ENCODE data around the gene LMCD1. TPM values are rescaled to one million over a fixed set of nuclear protein-coding genes. Genes with fewer than 3 reads are reported as not detected.

Gene LMCD1
- total and polyA plus RNA-seq, 2 of the 4 experiments (the other 2 are of a cell fraction): 50.0 to 53.8 TPM

DNA sequence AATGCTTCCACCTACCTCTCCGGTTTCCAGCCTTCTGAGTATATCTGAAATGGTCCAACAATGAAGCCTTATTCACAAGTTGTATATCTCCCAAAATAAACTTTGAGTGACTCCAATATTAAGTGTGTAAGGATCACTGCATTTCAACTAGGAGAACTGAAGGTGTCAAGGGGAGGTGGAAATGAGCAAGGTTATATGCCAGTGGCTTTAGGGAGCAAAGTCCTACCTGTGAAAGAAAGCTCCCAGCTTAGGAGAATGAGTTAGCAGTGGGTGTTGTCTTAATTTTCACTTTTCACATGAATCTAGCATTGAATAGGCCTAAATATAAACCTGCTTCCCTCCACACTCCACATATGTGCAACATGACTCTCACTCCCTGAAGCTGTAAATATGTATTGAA is 29.0 kb downstream of the LMCD1 start:
- no peak overlapping the region for H2AK9ac ChIP-seq (replicated peaks; ENCODE audit: low read depth, low read length, poor library complexity)
- no peak overlapping the region for H3K4me2 ChIP-seq (ENCODE audit: low read depth, low read length)
- H3K79me1 ChIP-seq (ENCODE audit: low read depth in 1 of 2, low read length in 2 of 2): peaks cover 0 to 25% of the 10 kb centered on the region in 2 experiments; a peak in 3 of 4 replicates
- DNase-seq (no peak), ATAC-seq (ENCODE audit: low read depth) (no peak)
- peak overlapping the region; percentile 9; the same call in 1 of the 2 replicates for H3K27ac ChIP-seq (ENCODE audit: insufficient read depth, low read length)
- H3K14ac ChIP-seq (replicated peaks; ENCODE audit: low read depth, low read length): peak overlapping the region; percentile 88; the same call in 1 of the 2 replicates
- H2BK120ac ChIP-seq (ENCODE audit: low read depth, low read length): peak overlapping the region; percentile 75
- peak overlapping the region; percentile 64 for H3K23ac ChIP-seq (ENCODE audit: low read depth, low read length)
- peak overlapping the region; percentile 82 for H4K91ac ChIP-seq (ENCODE audit: insufficient read depth, low read depth, low read length)
- BruUV-seq (replicated peaks): no TSS peak
- CTCF ChIA-PET: no interaction called here
- TF ChIP-seq MAFK (IDR thresholded peaks at IDR 0.05; ENCODE audit: low read depth, low read length) (no peak), POLR2A (IDR thresholded peaks at IDR 0.05; ENCODE audit: low read depth, low read length) (no peak), FOS (IDR thresholded peaks at IDR 0.05; ENCODE audit: low read depth, low read length) (no peak), MXI1 (IDR thresholded peaks at IDR 0.05; ENCODE audit: borderline replicate concordance, low read depth, low read length) (no peak), NFE2L2 (IDR thresholded peaks at IDR 0.05; ENCODE audit: low read depth, low read length) (no peak)
- H2AK5ac ChIP-seq (ENCODE audit: low read depth, low read length): peak overlapping the region; percentile 59; the same call in 1 of the 2 replicates
- peak overlapping the region; percentile 42 for H3K18ac ChIP-seq (ENCODE audit: low read depth, low read length)
- H3K36me3 ChIP-seq (ENCODE audit: control insufficient read depth, insufficient read depth, low read length): 0 out of 2 replicates have a peak, but pooled peaks cover 2% of the 10 kb centered on the region
- POLR2A ChIA-PET (ENCODE audit: unreplicated experiment): no interaction called here
- H4K5ac ChIP-seq (ENCODE audit: low read depth, low read length): peak overlapping the region; percentile 25; the same call in 1 of the 2 replicates
- dilution Hi-C loops (cut with HindIII; ENCODE audit: low sequenced_read_pairs, unreplicated experiment) (no loop called here), in situ Hi-C loops (cut with MboI; ENCODE audit: low sequenced_read_pairs) (no loop called here), intact Hi-C loops (cut with micrococcal nuclease) (loop anchor here (10.0 kb wide), 1 partner anchor 86 kb away; no protein-coding TSS in a partner anchor)
- no CpG with 5 or more reads among the region's 1 CpG for WGBS, 2 experiments (ENCODE audit: extremely low coverage in 2 of 2, insufficient read length in 1 of 2)
- H3K9me1 ChIP-seq (ENCODE audit: insufficient read depth, low read length): peaks cover 35% of the 10 kb centered on the region
- H3K4me3 ChIP-seq (ENCODE audit: insufficient read depth, low read depth, low read length): no peak overlapping the region
- peak overlapping the region; percentile 21 for H2BK5ac ChIP-seq (ENCODE audit: low read depth, low read length, poor library complexity, severe bottlenecking)
- H3K4me1 ChIP-seq (ENCODE audit: control insufficient read depth, insufficient read depth, low read length): peaks cover 31% of the 10 kb centered on the region
- H2AFZ ChIP-seq (replicated peaks; ENCODE audit: low read length, poor library complexity): no peak overlapping the region
- no peak overlapping the region for H3K9ac ChIP-seq (ENCODE audit: low read depth, low read length)
- H3K56ac ChIP-seq (ENCODE audit: extremely low read depth, insufficient read depth, low read length): no peak overlapping the region
- no peaks in the 10 kb centered on the region for H4K20me1 ChIP-seq (ENCODE audit: insufficient read depth, low read length)
- no peaks in the 10 kb centered on the region for H3K9me3 ChIP-seq (ENCODE audit: control insufficient read depth, insufficient read depth, low read length)
- H3K27me3 ChIP-seq (ENCODE audit: control insufficient read depth, insufficient read depth, low read length): no peaks in the 10 kb centered on the region
- H2BK15ac ChIP-seq (ENCODE audit: low read depth, low read length): peak overlapping the region; percentile 60; the same call in 2 of the 3 replicates
- peak overlapping the region; percentile 79 for H2BK20ac ChIP-seq (ENCODE audit: low read depth, low read length)
- H4K8ac ChIP-seq (ENCODE audit: low read depth in 2 of 2, low read length in 2 of 2): peak overlapping the region; percentile 23 to 61; a peak in 2 of 4 replicates
- H3K4ac ChIP-seq (ENCODE audit: low read depth, low read length): peak overlapping the region; percentile 89

Measured in IMR-90 (cell line).